ELR (cell line): ENCODE measurements around the gene HACD4.

ENCODE experiments used
- DNase-seq: peaks from one replicate; pipeline ENCODE4 v3.0.0-alpha.2; 2015; ENCODE audit warnings: low read depth

The HACD4 gene, protein sequence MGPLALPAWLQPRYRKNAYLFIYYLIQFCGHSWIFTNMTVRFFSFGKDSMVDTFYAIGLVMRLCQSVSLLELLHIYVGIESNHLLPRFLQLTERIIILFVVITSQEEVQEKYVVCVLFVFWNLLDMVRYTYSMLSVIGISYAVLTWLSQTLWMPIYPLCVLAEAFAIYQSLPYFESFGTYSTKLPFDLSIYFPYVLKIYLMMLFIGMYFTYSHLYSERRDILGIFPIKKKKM

DNA sequence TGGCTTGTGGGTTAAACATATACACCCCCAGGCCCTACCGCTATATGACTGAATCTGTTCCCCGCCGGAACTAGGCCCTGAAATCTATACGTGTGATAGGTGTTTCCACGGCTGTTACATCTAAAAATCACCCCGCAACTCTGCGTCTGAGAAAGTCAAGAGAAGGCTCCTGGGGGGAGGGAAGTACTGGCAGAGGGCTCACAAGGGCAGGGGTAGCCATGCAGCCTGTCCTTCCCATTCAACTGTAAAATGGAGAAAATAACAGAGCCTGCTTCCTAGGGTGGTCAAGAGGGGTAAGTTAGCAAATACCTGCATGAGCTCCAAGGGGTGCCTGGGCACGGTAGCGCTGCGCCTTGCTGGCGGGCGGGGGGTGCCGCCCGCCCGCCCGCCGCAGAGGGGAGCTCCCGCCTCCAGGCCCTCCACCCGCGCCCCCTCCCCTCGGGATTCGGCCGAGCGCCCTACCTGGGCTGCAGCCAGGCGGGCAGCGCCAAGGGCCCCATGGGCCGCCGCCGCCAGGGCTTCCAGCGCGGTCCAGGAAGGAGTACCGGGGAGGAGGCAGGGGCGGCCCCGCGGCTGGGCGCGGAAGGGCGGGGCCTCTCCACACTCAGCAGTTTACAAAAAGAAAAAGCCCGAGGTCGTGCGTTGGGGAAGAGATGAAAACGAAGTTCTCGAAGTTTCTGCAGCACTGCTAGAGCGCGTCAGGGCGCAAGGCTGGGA lies at the start of gene HACD4:
TSS of gene HACD4 (minus strand) at position 550 of the 717 bp plus-strand sequence. CDS start at position 500, 50 bp downstream.
- peak; percentile 66 for DNase-seq

DNA sequence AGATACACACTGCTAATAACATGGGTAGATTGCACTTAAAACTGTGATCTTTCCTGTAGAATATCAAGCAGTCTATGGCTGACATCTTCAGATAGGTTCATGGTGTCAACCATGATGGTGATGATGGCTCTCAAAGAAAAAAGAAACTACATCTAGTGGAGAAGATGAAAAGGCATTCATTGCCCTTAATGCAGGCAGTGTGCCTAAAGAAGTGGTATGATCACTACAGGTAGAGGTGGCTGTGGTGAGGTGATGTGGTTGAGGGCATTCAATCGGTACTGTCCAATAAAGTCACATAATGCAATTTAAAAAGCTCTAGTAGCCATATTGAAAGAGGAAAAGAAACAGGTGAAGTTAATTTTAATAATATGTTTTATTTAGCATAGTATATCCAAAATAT lies 49.4 kb upstream of the HACD4 start:
- DNase-seq: no peak

DNA sequence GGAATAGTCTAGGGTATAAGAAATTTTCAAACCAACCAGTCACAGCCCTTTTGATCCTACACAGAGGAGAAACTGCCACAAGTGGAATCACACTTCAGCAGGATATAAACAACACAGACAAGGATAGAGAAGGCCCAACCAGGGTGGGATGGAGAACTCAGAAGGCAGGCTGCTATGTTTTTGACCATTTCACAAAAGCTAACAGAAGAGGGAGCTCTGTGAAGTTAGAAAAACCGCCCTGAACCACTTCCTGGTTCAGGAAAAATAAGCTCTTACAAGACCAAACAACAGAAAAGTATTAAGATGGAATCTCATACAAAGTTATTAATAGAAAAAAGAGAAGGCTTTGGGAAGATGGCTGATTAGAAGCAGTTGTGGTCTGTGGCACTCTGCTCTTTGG lies 47.3 kb upstream of the HACD4 start:
- DNase-seq: peak; percentile 23

DNA sequence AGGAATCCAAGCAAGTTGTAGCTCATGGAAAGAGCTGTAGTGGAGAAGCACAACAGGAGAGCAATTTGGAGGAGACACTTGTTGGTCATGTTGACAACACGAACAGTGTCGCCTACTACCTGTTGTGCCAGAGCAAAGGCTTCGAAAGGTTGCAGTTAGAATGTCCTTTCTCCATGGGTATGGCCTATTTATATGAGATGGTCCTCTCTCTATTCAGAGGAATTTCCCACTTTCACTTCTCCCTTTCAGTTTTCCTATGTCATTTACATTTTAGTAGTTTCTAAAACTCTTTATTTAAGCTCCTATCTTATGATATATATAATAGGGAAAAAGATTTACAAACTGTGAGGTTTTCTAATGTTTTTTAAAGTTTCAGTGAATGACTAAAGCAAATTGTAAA lies 46.3 kb upstream of the HACD4 start, which contains the start of gene IFNB1:
TSS of gene IFNB1 (minus strand) at position 162 of the 400 bp plus-strand sequence. CDS start at position 89, 73 bp downstream.
- no peak for DNase-seq

DNA sequence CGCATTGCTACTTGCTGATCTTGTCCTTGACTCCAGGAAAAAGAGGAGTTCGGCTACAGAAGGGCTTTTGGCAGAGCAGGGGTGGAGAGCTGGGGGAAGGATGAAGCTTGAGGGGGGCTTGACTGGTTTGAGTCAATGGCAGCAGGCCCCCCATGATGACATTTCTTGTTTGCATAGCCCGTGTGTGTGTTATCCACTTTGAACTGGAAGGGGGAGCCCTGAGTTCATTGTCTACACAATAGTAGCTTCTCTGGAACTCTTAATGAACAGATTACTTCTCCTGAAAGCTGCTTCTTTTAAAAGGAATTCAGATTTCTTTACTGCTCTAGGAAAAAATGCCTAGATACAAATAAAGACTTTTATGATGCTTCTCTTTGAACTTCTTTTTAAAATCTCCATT lies 44.0 kb upstream of the HACD4 start:
- DNase-seq: no peak

DNA sequence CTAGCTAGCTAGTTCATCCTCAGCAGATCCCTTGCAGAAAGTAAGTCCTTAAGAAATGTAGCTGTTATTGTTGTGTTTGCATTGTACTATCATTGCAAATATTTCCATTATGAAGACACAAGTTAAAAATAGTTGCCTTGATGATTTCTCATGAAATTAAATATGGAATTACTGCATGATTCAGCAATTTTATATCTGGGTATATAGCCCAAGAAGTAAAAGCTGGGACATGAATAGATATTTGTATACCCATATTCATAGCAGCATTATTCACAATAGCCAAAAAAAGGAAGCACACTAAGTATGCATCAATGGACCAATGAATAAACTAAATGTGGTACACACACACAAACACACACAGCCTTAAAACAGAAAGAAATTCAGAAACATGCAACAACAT lies 39.5 kb upstream of the HACD4 start:
- DNase-seq: no peak

DNA sequence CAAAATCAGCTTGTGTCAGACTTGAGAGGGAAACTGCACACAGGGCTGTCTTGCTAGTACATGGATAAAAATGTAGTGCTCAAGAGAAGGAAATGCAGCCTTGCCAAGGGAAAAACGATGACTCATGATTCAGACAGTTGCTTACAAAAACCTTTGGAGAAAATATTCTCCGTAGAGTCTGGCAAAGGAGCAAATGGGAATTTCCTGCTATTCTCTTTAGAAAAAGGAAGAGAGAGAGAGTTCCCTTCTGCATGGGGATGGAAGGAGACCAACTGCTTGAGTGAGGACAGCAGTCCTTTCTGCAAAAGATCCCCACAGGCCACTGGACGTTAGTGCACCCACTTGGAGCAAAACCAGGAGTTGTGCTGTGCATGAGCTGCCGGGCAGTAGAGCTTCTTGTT lies 38.7 kb upstream of the HACD4 start:
- peak; percentile 91 for DNase-seq

DNA sequence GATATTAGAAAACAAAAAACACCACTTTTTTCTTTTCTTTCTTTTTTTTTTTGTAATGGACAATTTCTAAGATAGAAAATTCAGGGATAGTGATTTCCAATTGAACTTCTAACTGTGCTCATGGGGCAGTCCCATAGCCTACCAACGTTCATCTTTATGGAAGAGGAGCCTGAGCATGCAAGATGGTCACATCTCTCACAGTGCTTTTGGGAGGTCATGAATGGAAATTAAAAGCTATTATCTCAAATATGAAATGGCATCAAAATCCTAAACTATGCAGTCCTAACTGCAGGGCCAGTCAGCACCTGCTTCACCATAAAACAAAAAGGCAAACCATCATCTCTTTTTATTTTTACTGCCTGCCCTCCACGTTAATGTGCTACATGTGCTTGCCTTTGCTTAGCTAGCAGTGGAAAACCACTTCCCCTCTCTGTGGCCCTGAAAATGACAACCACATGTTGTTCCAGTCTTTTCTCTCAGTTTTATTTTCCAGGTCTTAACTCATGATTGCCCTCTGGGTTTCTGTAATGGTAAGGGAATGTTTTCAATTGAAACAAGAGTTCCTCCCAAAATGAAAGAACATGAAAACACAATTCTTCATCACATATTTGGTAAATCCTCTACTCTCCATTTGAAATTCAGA lies 29.6 kb upstream of the HACD4 start:
- peak; percentile 29 for DNase-seq

DNA sequence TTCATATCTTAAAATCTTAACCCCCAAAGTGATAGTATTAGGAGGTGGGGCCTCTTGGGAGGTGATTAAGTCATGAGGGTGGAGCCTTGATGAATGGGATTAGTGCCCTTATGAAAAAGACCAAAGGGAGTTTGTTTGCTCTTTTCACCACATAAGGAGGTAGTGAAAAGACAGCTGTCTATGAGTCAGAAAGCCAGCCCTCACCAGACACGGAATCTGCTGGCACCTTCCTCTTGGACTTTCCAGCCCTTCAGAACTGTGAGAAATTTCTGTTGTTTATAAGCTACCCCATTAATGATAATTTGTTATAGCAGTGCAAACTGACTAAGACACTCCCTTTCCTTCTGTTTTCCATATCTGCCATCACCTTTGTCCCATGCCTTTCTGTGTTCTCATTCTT lies 25.5 kb upstream of the HACD4 start:
- DNase-seq: peak; percentile 56

DNA sequence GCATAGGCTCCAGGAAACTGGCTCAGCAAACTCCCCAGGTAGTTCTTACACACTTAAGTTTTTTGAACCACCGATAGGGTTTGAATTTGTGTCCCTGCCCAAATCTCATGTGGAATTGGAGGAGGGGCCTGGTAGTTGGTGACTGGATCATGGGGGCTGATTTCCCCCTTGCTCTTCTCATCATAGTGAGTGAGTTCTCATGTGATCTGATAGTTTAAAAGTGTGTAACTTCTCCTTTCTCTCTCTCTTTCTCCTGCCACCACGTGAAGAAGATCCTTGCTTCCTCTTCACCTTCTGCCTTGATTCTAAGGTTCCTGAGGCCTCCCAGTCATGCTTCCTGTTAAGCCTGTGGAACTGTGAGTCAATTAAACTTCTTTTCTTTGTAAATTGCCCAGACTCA lies 22.4 kb upstream of the HACD4 start:
- no peak for DNase-seq

DNA sequence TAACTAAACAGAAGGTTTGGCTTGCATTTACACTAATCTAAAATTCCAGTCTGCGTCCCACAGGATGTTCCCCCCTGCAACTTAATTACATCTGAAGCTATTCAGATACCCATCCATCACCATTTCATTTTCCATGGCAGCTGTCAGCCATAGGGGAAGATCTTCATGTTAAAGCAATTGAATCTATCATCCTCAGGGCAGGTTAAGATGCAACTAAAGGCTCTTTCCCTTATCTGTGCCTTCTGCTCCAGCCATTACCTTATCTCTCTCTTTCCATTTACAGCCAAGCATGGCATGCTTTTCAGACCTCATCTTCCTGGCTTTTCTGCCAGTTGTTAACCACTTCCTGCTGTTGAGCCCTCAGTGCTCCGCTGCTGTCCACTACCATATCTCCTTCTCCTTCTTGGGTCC lies 15.8 kb upstream of the HACD4 start:
- no peak for DNase-seq

DNA sequence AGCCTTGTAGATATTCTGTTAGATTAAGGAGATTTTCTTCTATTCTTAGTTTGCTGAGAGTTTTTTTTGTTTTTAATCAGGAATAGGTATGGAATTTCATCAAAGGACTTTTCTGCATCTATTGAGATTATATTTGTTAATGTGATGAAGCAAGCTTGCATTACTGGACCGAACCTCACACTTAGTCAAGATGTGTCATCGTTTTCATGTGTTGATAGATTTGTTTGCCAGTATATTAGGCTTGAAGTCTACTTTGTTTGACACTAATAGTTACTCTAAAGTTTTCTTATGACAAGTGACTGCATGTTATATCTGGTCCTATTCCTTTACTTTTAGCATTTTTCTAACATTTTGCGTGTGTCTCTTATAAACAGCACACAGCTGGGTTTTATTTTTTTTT lies 12.4 kb upstream of the HACD4 start:
- DNase-seq: no peak

DNA sequence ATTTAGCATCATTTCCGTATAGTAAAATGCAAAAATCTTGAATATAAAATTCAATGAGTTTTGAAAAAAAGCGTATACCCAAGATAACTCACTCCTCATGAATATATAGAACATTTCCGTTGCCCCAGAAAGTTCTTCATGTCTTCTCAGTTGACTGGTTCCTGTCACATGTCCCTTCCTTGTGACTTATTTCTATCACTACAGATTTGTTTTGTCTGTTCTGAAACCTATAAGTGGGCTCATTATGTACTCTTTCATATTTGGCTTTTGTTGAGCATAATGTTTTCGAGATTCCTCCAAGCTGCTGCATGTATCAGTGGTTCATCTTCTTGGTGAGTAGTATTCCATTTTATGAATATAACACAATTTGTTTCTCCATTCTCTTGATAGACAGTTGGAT lies 11.0 kb upstream of the HACD4 start:
- no peak for DNase-seq

DNA sequence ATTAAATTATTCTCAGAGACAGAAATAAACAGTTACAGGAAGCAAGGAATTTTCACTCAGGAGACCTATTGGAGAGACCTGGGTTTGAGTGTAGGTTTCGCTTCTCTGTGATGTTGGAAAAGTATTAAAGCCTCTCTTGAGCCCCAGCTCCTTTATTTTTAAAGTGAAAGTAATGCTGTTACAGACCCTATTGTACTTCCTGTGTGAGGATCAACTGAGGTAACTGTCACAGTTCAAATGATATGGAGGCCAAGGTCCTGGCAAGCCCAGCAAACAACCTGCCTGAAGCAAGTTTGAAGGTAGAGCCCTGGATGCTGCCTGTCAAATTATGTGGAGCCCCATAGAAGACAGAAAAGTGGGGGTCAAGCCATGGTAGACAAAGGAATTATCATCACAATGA lies 7.9 kb upstream of the HACD4 start:
- no peak for DNase-seq

DNA sequence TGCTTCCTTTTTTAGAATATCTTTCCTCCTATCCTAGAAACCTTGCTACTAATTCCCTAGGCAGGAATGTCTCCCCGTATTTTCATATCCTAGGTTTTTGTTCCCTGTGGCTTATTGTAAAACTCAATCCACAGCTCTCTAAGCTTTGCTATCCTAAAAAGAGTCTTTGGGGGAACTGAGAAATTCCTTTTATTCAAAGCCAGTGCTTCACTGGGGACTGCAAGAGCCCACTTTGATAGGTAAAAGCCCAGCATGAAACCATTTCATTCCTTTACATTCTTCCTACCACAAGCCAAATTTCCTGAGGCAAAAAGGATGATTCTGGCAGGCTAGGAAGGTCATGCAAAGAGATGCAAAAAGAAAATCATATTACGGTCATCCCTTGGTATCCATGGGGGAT lies 5.8 kb upstream of the HACD4 start:
- no peak for DNase-seq

DNA sequence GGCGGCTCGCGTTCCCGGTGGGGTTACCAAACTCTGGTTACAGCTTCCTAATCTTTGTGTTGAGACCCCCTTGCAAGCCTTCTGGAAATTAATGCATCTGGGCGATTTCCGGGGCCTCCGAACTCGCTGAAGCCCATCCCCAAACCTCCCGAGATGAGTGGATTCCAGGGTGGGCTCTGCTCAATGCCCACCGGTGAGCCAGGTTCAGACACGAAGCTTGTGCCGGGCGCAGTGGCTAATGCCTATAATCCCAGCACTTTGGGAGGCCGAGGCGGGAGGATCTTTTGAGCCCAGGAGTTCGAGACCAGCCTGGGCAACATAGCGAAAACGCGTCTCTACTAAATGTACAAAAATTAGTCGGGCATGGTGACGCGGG lies 356 bp upstream of the HACD4 start:
- no peak for DNase-seq

DNA sequence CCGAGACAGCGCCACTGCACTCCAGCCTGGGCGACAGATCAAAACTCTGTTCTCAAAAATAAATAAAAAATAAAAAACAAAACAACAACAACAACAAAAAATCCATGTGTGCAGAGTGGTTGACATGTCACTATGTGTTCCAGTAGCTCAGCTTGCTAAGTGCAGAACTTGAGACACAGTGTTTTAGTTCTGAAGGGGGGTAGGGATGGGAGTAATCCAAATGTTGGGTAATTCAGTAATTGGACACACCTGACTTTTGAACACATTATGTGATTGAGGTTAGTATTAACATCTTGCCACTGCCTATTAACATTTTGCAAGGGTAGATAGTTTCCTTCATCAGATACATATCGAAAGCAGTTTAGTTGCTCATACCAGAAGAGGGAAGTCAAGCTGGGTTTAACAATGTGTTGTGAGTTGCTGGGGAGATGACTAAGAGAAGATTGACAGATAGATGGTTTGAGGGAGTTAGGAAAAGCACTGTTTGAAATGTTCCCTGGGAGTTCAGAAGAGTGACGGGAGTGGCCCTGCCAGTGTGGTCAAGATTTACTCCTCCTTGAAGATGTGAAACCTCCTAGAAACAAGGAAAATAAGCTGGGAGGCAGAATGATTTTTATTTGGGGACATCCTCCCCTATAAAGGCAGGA lies 928 bp downstream of the HACD4 start:
- peak; percentile 74 for DNase-seq

DNA sequence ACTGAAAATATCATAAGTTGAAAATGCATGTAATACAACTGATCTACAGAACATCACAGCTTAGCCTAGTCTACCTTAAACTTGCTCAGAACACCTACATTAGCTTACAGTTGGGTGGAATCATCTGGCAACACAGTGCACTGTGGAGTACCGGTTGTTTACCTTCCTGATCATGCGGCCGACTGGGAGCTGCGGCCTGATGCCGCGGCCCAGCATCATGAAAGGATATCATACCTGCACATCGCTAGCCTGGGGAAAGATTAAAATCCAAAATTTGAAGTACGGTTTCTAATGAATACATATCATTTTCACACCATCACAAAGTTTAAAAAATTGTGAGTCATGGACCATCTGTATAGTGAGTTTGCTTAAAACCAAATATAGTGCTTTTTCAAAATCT lies 1.8 kb downstream of the HACD4 start:
- DNase-seq: no peak

DNA sequence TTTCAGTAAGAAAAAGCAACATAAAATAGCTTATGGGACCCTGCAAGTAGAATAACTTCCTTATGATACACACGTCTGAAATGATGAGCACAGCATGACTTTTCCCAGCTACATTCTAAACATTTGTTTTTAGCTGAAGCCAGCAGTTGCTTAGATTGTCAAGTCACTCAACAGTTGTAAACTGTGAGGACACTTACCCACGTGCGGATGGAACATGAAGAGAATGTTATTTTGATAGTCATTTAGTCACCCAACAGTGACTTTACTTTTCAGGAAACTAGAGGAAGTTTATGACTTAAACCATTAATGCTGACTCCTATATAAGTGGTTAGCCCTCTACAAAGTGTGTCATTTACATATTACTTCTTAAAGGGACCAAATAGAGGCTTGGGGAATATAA lies 3.0 kb downstream of the HACD4 start:
- DNase-seq: peak; percentile 77

DNA sequence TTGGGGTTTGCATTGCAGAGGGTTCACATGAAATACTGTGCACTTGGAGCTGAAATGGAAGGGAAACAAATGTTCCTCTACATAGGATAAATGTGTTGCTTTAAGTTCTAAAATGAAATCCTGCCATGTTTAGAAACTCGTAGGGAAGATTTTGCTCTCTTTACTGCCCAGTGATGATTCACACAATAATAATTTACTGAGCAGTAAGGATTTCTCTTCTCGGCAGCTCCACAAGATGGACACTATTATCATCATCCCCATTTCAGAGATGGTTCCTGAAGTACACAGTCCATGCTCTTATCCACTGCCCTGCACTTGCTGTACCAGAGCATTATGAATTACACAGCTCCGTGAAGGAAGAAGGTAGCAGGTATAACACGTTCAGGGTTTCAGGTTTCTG lies 4.1 kb downstream of the HACD4 start:
- DNase-seq: peak; percentile 73

DNA sequence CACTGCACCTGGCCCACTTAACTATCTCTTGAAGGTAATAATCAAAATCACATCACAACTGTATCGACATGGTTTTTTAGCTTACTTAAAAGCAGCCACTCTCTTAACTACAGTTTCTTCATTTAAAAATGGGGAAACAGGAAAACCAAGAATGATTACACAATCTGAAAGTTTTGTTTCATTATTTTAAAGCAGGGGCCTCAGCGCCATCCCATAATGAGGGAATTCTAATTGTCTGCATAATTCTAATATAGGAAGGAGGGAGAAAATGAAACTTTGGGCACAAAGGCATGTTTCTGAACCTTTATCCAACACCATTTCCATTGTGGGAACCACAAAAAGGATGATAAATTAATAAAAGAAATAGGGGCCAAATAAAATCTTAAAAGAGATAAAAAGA lies 7.6 kb downstream of the HACD4 start:
- no peak for DNase-seq

DNA sequence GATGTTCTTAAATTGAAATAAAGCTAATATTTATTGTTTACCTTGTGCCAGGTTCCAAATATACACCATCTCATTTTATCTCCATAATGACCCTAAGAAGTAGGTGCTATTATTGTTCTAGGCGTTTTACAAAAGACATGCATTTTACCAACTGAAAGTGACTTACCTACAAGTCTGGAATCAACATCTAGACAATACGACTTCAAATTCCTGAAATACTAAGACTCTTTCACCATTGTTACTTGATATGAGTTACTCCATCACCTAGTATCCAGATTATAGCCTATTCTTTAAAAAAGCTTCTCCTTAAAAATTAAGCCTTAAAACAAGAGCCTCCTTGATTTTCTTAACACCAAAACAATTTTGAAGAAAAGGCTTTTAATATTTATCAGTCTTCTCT lies 13.3 kb downstream of the HACD4 start:
- no peak for DNase-seq
